ENCODE results near the gene GRIN3B.

Gene GRIN3B

DNA sequence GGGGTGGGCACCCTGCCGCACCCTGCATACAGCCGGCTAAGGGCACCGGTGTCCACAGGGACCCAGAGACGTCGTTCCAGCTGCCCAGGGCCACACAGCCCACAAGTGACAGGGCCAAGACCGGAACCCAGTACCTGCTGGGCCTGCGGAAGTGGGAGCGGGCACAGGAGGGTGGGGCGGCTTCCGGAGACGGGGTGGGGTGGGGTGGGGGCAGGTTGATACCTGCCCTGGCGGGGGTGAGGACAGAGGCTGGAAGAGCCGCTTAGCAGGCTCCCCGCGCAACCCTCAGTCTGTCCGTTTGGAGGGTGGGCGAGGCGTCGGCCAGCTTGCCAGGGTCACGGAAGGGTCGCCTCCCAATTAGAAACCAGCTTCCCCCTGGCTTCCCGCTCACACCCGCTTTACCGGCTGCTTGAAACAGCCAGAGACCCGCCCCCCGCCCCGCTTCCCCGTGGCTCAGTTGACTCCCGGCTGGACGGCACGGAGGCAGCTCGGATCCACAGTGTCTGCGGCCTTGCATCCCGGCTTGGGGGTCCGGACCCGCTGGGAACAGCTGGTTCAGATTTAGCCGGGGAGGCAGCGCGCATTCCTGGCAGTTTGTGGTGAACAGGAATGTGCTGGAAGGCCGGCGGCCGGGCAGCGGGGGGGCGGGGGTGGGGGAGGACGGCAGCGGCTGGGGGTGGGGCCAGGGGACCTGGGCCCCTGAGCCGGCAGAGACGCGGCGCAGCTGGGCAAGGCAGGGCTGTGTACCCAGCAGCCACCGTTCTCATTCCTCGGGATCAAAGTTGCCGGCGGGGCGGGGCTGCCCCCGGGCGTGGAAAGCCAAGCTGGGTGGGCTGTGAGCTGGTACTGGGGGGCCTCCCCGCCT, 28.1 kb downstream of the GRIN3B start (continued):
- TF ChIP-seq, protein P1, sequence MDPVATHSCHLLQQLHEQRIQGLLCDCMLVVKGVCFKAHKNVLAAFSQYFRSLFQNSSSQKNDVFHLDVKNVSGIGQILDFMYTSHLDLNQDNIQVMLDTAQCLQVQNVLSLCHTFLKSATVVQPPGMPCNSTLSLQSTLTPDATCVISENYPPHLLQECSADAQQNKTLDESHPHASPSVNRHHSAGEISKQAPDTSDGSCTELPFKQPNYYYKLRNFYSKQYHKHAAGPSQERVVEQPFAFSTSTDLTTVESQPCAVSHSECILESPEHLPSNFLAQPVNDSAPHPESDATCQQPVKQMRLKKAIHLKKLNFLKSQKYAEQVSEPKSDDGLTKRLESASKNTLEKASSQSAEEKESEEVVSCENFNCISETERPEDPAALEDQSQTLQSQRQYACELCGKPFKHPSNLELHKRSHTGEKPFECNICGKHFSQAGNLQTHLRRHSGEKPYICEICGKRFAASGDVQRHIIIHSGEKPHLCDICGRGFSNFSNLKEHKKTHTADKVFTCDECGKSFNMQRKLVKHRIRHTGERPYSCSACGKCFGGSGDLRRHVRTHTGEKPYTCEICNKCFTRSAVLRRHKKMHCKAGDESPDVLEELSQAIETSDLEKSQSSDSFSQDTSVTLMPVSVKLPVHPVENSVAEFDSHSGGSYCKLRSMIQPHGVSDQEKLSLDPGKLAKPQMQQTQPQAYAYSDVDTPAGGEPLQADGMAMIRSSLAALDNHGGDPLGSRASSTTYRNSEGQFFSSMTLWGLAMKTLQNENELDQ (tag by site-specific recombination; IDR thresholded peaks at IDR 0.05; ENCODE audit: low read depth) = no peak
- TF ChIP-seq ZBTB20 (tag by site-specific recombination; IDR thresholded peaks at IDR 0.05) (peak; percentile 34; the same call in 1 of the 2 replicates), MYNN (tag by site-specific recombination; IDR thresholded peaks at IDR 0.05; ENCODE audit: borderline replicate concordance) (no peak), ZNF266 (tag by site-specific recombination; IDR thresholded peaks at IDR 0.05; ENCODE audit: low read depth) (no peak), ZNF248 (tag by site-specific recombination; IDR thresholded peaks at IDR 0.05) (no peak), GLI2 (tag by site-specific recombination; IDR thresholded peaks at IDR 0.05; ENCODE audit: borderline replicate concordance, low read depth) (no peak), ZNF837 (tag by site-specific recombination; IDR thresholded peaks at IDR 0.05) (no peak), ZNF426 (tag by site-specific recombination; IDR thresholded peaks at IDR 0.05) (no peak), ZNF585B (tag by site-specific recombination; IDR thresholded peaks at IDR 0.05) (no peak), ZSCAN30 (tag by site-specific recombination; IDR thresholded peaks at IDR 0.05) (peak; percentile 4; the same call in 1 of the 2 replicates), GLIS1 (tag by site-specific recombination; IDR thresholded peaks at IDR 0.05) (peak; percentile 99), ZNF654 (tag by site-specific recombination; IDR thresholded peaks at IDR 0.05; ENCODE audit: low read depth) (no peak), MEIS1 (CRISPR knock-in tag; IDR thresholded peaks at IDR 0.05; ENCODE audit: borderline replicate concordance) (no peak), ZNF174 (tag by site-specific recombination; IDR thresholded peaks at IDR 0.05) (no peak), RBAK (tag by site-specific recombination; IDR thresholded peaks at IDR 0.05) (no peak), ZNF214 (tag by site-specific recombination; IDR thresholded peaks at IDR 0.05; ENCODE audit: borderline replicate concordance) (no peak), WT1 (tag by site-specific recombination; IDR thresholded peaks at IDR 0.05) (0 out of 2 replicates have a peak, but pooled peaks have one; percentile 20), ZNF626 (tag by site-specific recombination; IDR thresholded peaks at IDR 0.05) (no peak), ZNF830 (tag by site-specific recombination; IDR thresholded peaks at IDR 0.05; ENCODE audit: low read depth) (no peak), ZNF146 (tag by site-specific recombination; IDR thresholded peaks at IDR 0.05) (no peak), ZNF416 (tag by site-specific recombination; IDR thresholded peaks at IDR 0.05) (no peak), ZNF335 (tag by site-specific recombination; conservative IDR thresholded peaks at IDR 0.05) (peak; percentile 50)
- TF ChIP-seq, protein P2, sequence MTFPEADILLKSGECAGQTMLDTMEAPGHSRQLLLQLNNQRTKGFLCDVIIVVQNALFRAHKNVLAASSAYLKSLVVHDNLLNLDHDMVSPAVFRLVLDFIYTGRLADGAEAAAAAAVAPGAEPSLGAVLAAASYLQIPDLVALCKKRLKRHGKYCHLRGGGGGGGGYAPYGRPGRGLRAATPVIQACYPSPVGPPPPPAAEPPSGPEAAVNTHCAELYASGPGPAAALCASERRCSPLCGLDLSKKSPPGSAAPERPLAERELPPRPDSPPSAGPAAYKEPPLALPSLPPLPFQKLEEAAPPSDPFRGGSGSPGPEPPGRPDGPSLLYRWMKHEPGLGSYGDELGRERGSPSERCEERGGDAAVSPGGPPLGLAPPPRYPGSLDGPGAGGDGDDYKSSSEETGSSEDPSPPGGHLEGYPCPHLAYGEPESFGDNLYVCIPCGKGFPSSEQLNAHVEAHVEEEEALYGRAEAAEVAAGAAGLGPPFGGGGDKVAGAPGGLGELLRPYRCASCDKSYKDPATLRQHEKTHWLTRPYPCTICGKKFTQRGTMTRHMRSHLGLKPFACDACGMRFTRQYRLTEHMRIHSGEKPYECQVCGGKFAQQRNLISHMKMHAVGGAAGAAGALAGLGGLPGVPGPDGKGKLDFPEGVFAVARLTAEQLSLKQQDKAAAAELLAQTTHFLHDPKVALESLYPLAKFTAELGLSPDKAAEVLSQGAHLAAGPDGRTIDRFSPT (tag by site-specific recombination; IDR thresholded peaks at IDR 0.05) = no peak; the same call in 1 of the 2 replicates
- TF ChIP-seq, protein P3, sequence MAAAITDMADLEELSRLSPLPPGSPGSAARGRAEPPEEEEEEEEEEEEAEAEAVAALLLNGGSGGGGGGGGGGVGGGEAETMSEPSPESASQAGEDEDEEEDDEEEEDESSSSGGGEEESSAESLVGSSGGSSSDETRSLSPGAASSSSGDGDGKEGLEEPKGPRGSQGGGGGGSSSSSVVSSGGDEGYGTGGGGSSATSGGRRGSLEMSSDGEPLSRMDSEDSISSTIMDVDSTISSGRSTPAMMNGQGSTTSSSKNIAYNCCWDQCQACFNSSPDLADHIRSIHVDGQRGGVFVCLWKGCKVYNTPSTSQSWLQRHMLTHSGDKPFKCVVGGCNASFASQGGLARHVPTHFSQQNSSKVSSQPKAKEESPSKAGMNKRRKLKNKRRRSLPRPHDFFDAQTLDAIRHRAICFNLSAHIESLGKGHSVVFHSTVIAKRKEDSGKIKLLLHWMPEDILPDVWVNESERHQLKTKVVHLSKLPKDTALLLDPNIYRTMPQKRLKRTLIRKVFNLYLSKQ (tag by site-specific recombination; IDR thresholded peaks at IDR 0.05; ENCODE audit: borderline replicate concordance) = no peak
- TF ChIP-seq, protein P4, sequence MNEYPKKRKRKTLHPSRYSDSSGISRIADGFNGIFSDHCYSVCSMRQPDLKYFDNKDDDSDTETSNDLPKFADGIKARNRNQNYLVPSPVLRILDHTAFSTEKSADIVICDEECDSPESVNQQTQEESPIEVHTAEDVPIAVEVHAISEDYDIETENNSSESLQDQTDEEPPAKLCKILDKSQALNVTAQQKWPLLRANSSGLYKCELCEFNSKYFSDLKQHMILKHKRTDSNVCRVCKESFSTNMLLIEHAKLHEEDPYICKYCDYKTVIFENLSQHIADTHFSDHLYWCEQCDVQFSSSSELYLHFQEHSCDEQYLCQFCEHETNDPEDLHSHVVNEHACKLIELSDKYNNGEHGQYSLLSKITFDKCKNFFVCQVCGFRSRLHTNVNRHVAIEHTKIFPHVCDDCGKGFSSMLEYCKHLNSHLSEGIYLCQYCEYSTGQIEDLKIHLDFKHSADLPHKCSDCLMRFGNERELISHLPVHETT (tag by site-specific recombination; IDR thresholded peaks at IDR 0.05) = no peak
- TF ChIP-seq, protein P5, sequence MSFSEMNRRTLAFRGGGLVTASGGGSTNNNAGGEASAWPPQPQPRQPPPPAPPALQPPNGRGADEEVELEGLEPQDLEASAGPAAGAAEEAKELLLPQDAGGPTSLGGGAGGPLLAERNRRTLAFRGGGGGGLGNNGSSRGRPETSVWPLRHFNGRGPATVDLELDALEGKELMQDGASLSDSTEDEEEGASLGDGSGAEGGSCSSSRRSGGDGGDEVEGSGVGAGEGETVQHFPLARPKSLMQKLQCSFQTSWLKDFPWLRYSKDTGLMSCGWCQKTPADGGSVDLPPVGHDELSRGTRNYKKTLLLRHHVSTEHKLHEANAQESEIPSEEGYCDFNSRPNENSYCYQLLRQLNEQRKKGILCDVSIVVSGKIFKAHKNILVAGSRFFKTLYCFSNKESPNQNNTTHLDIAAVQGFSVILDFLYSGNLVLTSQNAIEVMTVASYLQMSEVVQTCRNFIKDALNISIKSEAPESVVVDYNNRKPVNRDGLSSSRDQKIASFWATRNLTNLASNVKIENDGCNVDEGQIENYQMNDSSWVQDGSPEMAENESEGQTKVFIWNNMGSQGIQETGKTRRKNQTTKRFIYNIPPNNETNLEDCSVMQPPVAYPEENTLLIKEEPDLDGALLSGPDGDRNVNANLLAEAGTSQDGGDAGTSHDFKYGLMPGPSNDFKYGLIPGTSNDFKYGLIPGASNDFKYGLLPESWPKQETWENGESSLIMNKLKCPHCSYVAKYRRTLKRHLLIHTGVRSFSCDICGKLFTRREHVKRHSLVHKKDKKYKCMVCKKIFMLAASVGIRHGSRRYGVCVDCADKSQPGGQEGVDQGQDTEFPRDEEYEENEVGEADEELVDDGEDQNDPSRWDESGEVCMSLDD (tag by site-specific recombination; IDR thresholded peaks at IDR 0.05) = peak; percentile 34; the same call in 1 of the 2 replicates
- TF ChIP-seq, protein P6, sequence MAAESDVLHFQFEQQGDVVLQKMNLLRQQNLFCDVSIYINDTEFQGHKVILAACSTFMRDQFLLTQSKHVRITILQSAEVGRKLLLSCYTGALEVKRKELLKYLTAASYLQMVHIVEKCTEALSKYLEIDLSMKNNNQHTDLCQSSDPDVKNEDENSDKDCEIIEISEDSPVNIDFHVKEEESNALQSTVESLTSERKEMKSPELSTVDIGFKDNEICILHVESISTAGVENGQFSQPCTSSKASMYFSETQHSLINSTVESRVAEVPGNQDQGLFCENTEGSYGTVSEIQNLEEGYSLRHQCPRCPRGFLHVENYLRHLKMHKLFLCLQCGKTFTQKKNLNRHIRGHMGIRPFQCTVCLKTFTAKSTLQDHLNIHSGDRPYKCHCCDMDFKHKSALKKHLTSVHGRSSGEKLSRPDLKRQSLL (tag by site-specific recombination; IDR thresholded peaks at IDR 0.05) = no peak
